Measurements from ENCODE around the gene ZNF407.

ZNF407 gene

DNA sequence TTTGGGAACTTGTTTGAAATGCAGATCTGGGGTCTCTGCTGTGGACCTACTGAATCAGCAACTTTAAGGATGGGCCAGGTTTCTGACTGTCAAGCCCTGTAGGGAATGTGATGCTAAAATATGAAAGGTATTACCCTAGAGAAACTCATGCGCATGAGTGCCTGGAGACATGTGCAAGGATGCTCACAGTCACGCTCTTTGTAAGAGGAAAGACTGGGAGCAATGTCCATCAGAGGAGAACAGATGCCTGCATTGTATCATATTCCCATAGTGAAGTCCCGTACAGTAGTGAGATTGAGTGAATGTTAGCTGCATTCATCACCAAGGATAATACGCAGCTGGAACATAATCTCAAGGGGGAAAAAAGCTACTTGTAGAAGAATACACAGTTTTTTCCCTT, 14.1 kb downstream of the ZNF407 start:
- peaks cover 0 to 4% (median 0%) of the 10 kb centered on the region in 5 experiments for H3K9me3 ChIP-seq (ENCODE audit: control extremely low read depth in 1 of 5, control insufficient read depth in 4 of 5, insufficient read depth in 2 of 5, low read depth in 1 of 5, low read length in 4 of 5)
- no peak for DNase-seq
- no peaks in the 10 kb centered on the region for H3K27me3 ChIP-seq (replicated peaks in 2 of 5; ENCODE audit: control insufficient read depth in 4 of 5, insufficient read depth in 5 of 5, low read length in 4 of 5)
- ChIA-PET CTCF (no interaction called here), POLR2A (no interaction called here)
- H3K36me3 ChIP-seq (ENCODE audit: control insufficient read depth in 4 of 4, insufficient read depth in 4 of 4, low read length in 3 of 4): no peaks in the 10 kb centered on the region
- no peak overlapping the region for H3K27ac ChIP-seq (ENCODE audit: insufficient read depth in 1 of 2, low read depth in 1 of 2, low read length in 2 of 2, poor library complexity in 1 of 2, severe bottlenecking in 2 of 2)
- H3K4me1 ChIP-seq (ENCODE audit: control extremely low read depth in 1 of 4, control insufficient read depth in 4 of 4, insufficient read depth in 4 of 4, low read length in 3 of 4): no peaks in the 10 kb centered on the region
- WGBS (ENCODE audit: insufficient coverage): 100% methylated on average over 3 of the region's 4 CpGs
- no peak overlapping the region for H3K4me3 ChIP-seq (ENCODE audit: control insufficient read depth in 1 of 7, extremely low read depth in 1 of 7, insufficient read depth in 4 of 7, low read depth in 2 of 7, low read length in 6 of 7)

DNA sequence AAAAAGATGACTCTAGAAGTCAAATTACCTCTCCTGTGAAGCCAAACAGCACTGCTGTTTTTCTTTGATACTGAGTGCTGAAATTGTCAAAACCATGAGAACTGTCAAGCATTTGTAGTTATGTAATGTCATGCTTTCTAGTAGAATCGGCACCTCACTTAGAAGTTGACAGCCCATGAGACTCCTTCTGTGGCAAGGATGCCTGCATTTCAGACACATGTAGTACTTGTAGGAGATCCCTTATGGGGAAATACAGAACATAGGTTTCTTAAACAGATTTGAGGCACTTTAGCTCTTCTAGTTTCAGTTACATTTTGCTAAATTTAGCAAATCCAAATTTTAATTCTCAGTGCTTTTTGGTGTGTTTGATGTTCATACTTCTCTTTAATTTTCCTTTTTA, 15.7 kb downstream of the ZNF407 start:
- Histone ChIP-seq H3K36me3 (ENCODE audit: control insufficient read depth in 4 of 4, insufficient read depth in 4 of 4, low read length in 3 of 4) (no peaks in the 10 kb centered on the region), H3K9me3 (ENCODE audit: control extremely low read depth in 1 of 5, control insufficient read depth in 4 of 5, insufficient read depth in 2 of 5, low read depth in 1 of 5, low read length in 4 of 5) (peaks cover 0 to 4% (median 0%) of the 10 kb centered on the region in 5 experiments), H3K27ac (ENCODE audit: insufficient read depth in 1 of 2, low read depth in 1 of 2, low read length in 2 of 2, poor library complexity in 1 of 2, severe bottlenecking in 2 of 2) (no peak overlapping the region), H3K27me3 (replicated peaks in 2 of 5; ENCODE audit: control insufficient read depth in 4 of 5, insufficient read depth in 5 of 5, low read length in 4 of 5) (no peaks in the 10 kb centered on the region), H3K4me3 (ENCODE audit: control insufficient read depth in 1 of 7, extremely low read depth in 1 of 7, insufficient read depth in 4 of 7, low read depth in 2 of 7, low read length in 6 of 7) (no peak overlapping the region), H3K4me1 (ENCODE audit: control extremely low read depth in 1 of 4, control insufficient read depth in 4 of 4, insufficient read depth in 4 of 4, low read length in 3 of 4) (no peaks in the 10 kb centered on the region)
- ChIA-PET CTCF (no interaction called here), POLR2A (no interaction called here)
- 100% methylated on average over 1 of the region's 1 CpG for WGBS (ENCODE audit: insufficient coverage)
- DNase-seq: no peak

DNA sequence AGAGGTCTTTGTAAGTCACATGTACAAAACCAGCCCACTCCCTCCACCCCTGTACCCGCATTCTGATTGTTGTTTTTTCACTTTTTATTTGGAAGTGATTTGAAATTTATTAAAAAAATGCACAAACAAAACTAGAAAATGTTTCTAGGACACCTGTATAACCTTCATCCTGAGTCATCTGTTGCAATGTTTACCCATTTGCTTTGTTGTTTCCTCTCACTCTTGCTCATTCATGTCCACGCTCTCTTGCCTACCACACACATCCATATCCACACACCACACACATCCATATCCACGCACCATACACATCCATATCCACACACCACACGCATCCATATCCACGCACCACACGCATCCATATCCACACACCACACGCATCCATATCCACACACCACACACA, 18.8 kb downstream of the ZNF407 start:
- H3K27me3 ChIP-seq (replicated peaks in 2 of 5; ENCODE audit: control insufficient read depth in 4 of 5, insufficient read depth in 5 of 5, low read length in 4 of 5): no peaks in the 10 kb centered on the region
- 40% methylated on average over 5 of the region's 7 CpGs for WGBS (ENCODE audit: insufficient coverage)
- POLR2A ChIA-PET: no interaction called here
- peaks cover 0 to 5% (median 3%) of the 10 kb centered on the region in 4 experiments for H3K4me1 ChIP-seq (ENCODE audit: control extremely low read depth in 1 of 4, control insufficient read depth in 4 of 4, insufficient read depth in 4 of 4, low read length in 3 of 4)
- no peak overlapping the region for H3K27ac ChIP-seq (ENCODE audit: insufficient read depth in 1 of 2, low read depth in 1 of 2, low read length in 2 of 2, poor library complexity in 1 of 2, severe bottlenecking in 2 of 2)
- no peak overlapping the region for H3K4me3 ChIP-seq (ENCODE audit: control insufficient read depth in 1 of 7, extremely low read depth in 1 of 7, insufficient read depth in 4 of 7, low read depth in 2 of 7, low read length in 6 of 7)
- CTCF ChIA-PET: interaction anchor here (1.9 kb wide), 1 partner anchor 10 kb away, joined by 6 read pairs; no protein-coding TSS in a partner anchor
- H3K9me3 ChIP-seq (ENCODE audit: control extremely low read depth in 1 of 5, control insufficient read depth in 4 of 5, insufficient read depth in 2 of 5, low read depth in 1 of 5, low read length in 4 of 5): peaks cover 0 to 4% (median 0%) of the 10 kb centered on the region in 5 experiments
- no peaks in the 10 kb centered on the region for H3K36me3 ChIP-seq (ENCODE audit: control insufficient read depth in 4 of 4, insufficient read depth in 4 of 4, low read length in 3 of 4)
- no peak for DNase-seq

DNA sequence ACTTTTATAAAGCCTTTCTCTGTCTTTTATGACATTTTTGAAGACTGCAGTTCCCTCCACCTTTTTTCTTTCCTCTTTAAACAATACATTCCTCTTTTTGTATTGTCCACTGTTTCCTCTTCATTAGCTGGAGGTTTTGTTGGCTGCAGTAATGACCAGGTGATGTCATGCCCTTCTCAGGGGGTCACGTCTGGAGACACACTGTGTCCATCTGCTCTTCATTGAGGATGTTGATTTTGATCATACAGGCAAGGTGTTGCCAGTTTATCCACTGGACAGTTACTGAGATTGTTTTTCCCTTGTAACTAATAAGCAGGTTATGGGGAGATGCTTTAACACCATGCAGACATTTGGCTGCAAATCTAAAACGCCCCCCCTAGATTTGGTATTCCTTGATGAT, 19.8 kb downstream of the ZNF407 start:
- no peak for DNase-seq
- POLR2A ChIA-PET: no interaction called here
- H3K36me3 ChIP-seq (ENCODE audit: control insufficient read depth in 4 of 4, insufficient read depth in 4 of 4, low read length in 3 of 4): no peaks in the 10 kb centered on the region
- H3K9me3 ChIP-seq (ENCODE audit: control extremely low read depth in 1 of 5, control insufficient read depth in 4 of 5, insufficient read depth in 2 of 5, low read depth in 1 of 5, low read length in 4 of 5): peaks cover 0 to 4% (median 0%) of the 10 kb centered on the region in 5 experiments
- H3K27ac ChIP-seq (ENCODE audit: insufficient read depth in 1 of 2, low read depth in 1 of 2, low read length in 2 of 2, poor library complexity in 1 of 2, severe bottlenecking in 2 of 2): no peak overlapping the region
- H3K4me3 ChIP-seq (ENCODE audit: control insufficient read depth in 1 of 7, extremely low read depth in 1 of 7, insufficient read depth in 4 of 7, low read depth in 2 of 7, low read length in 6 of 7): no peak overlapping the region
- CTCF ChIA-PET: no interaction called here
- no peaks in the 10 kb centered on the region for H3K27me3 ChIP-seq (replicated peaks in 2 of 5; ENCODE audit: control insufficient read depth in 4 of 5, insufficient read depth in 5 of 5, low read length in 4 of 5)
- peaks cover 0 to 11% (median 7%) of the 10 kb centered on the region in 4 experiments for H3K4me1 ChIP-seq (ENCODE audit: control extremely low read depth in 1 of 4, control insufficient read depth in 4 of 4, insufficient read depth in 4 of 4, low read length in 3 of 4)
- WGBS (ENCODE audit: insufficient coverage): 100% methylated on average over 1 of the region's 2 CpGs

DNA sequence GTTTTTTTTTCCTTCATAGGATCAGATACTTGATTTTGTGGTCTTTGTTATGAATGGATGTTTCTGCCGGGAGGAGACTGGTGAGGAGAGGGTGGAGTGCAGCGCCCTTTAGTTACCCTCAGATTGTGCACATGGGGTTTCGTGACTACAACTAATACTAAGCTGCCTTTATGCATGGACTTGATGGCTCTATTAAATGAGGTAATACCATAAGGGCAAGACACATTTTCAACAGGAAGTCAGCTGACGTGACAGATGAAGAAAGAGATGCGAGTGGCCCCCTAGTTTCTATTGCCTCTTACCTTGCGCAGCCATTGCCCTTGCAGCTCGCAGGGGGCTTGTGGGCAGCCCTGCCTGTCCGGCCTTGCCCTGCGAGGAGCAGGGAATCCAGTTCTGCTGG, 24.4 kb downstream of the ZNF407 start:
- no peak overlapping the region for H3K4me3 ChIP-seq (ENCODE audit: control insufficient read depth in 1 of 7, extremely low read depth in 1 of 7, insufficient read depth in 4 of 7, low read depth in 2 of 7, low read length in 6 of 7)
- no peaks in the 10 kb centered on the region for H3K27me3 ChIP-seq (replicated peaks in 2 of 5; ENCODE audit: control insufficient read depth in 4 of 5, insufficient read depth in 5 of 5, low read length in 4 of 5)
- peaks cover 0 to 15% (median 7%) of the 10 kb centered on the region in 4 experiments for H3K4me1 ChIP-seq (ENCODE audit: control extremely low read depth in 1 of 4, control insufficient read depth in 4 of 4, insufficient read depth in 4 of 4, low read length in 3 of 4)
- DNase-seq: peak in 1 of 3 donors; percentile 12
- ChIA-PET POLR2A (no interaction called here), CTCF (interaction anchor here (1.6 kb wide), 1 partner anchor 23 kb away, joined by 4 read pairs; no protein-coding TSS in a partner anchor)
- H3K9me3 ChIP-seq (ENCODE audit: control extremely low read depth in 1 of 5, control insufficient read depth in 4 of 5, insufficient read depth in 2 of 5, low read depth in 1 of 5, low read length in 4 of 5): no peaks in the 10 kb centered on the region
- no peaks in the 10 kb centered on the region for H3K36me3 ChIP-seq (ENCODE audit: control insufficient read depth in 4 of 4, insufficient read depth in 4 of 4, low read length in 3 of 4)
- no peak overlapping the region for H3K27ac ChIP-seq (ENCODE audit: insufficient read depth in 1 of 2, low read depth in 1 of 2, low read length in 2 of 2, poor library complexity in 1 of 2, severe bottlenecking in 2 of 2)
- 83% methylated on average over 8 of the region's 9 CpGs for WGBS (ENCODE audit: insufficient coverage)

DNA sequence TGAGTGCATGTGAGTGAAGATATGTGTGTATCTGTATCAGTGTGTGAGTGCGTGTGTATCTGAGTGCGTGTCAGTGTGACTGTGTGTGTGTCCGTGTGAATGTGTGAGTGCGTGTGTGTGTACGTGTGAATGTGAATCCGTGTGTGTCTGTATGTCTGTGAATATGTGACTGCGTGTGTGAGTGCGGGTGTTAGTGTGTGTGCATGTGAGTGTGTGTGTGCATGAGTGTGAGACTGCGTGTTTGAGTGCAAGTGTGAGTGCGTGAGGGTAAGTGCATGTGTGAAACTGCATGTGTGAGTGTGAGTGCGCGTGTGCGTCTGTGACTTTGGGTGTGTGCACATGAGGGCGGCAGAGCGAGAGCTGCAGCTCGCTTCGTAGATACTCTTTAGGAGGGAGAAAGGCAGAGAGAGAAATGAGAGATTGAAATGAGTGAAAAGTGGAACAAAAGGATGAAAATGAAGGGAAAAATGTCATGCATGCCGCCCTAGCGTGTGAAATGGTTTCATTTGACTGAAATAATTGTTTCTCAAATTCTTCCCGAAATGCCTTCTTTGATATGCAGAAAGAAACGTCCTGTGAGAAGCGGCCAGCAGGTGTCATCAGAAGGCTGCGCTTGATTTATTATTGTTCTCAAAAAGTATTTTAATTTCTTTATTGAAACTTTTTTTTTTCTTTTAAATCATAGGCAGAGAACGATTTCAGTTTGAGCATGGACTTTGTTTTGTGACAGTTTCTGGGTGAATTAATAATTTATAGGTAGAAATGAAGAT, 25.6 kb downstream of the ZNF407 start:
- POLR2A ChIA-PET: no interaction called here
- peaks cover 0 to 15% (median 7%) of the 10 kb centered on the region in 4 experiments for H3K4me1 ChIP-seq (ENCODE audit: control extremely low read depth in 1 of 4, control insufficient read depth in 4 of 4, insufficient read depth in 4 of 4, low read length in 3 of 4)
- no peaks in the 10 kb centered on the region for H3K9me3 ChIP-seq (ENCODE audit: control extremely low read depth in 1 of 5, control insufficient read depth in 4 of 5, insufficient read depth in 2 of 5, low read depth in 1 of 5, low read length in 4 of 5)
- 87% methylated on average over 20 of the region's 24 CpGs for WGBS (ENCODE audit: insufficient coverage)
- no peak overlapping the region for H3K27ac ChIP-seq (ENCODE audit: insufficient read depth in 1 of 2, low read depth in 1 of 2, low read length in 2 of 2, poor library complexity in 1 of 2, severe bottlenecking in 2 of 2)
- no peaks in the 10 kb centered on the region for H3K36me3 ChIP-seq (ENCODE audit: control insufficient read depth in 4 of 4, insufficient read depth in 4 of 4, low read length in 3 of 4)
- DNase-seq: peak; percentile 34 to 58 (median 56)
- no peak overlapping the region for H3K4me3 ChIP-seq (ENCODE audit: control insufficient read depth in 1 of 7, extremely low read depth in 1 of 7, insufficient read depth in 4 of 7, low read depth in 2 of 7, low read length in 6 of 7)
- CTCF ChIA-PET: interaction anchor here (0.7 to 1.9 kb wide), 8 partner anchors 10 to 860 kb away, joined by 3 to 6 read pairs (median 3); no protein-coding TSS in a partner anchor
- H3K27me3 ChIP-seq (replicated peaks in 2 of 5; ENCODE audit: control insufficient read depth in 4 of 5, insufficient read depth in 5 of 5, low read length in 4 of 5): no peaks in the 10 kb centered on the region

DNA sequence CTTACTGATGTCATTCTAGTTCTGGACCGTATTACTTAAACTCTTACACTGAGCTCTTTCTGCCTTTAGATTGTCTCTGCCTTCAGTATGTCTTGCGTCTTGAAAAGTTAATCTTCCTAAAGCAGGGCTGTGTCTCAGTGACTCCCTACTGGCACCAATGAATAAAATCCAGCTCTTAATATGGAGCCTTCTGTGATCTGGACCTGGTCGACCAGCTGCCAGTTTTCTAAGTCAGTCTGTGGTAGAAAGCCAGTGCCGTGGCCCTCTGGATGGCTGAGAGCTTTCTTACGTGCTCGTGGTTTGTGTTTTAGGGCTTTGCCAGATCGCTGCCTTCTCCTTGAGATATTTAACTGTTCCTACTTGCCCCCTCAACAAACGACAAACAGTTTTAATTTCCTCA, 26.8 kb downstream of the ZNF407 start:
- CTCF ChIA-PET: interaction anchor here (1.0 to 1.9 kb wide), 4 partner anchors 9 to 22 kb away, joined by 3 to 6 read pairs (median 3); no protein-coding TSS in a partner anchor
- no peak overlapping the region for H3K27ac ChIP-seq (ENCODE audit: insufficient read depth in 1 of 2, low read depth in 1 of 2, low read length in 2 of 2, poor library complexity in 1 of 2, severe bottlenecking in 2 of 2)
- no peaks in the 10 kb centered on the region for H3K9me3 ChIP-seq (ENCODE audit: control extremely low read depth in 1 of 5, control insufficient read depth in 4 of 5, insufficient read depth in 2 of 5, low read depth in 1 of 5, low read length in 4 of 5)
- H3K36me3 ChIP-seq (ENCODE audit: control insufficient read depth in 4 of 4, insufficient read depth in 4 of 4, low read length in 3 of 4): no peaks in the 10 kb centered on the region
- POLR2A ChIA-PET: no interaction called here
- no peaks in the 10 kb centered on the region for H3K27me3 ChIP-seq (replicated peaks in 2 of 5; ENCODE audit: control insufficient read depth in 4 of 5, insufficient read depth in 5 of 5, low read length in 4 of 5)
- 97% methylated on average over 6 of the region's 8 CpGs for WGBS (ENCODE audit: insufficient coverage)
- DNase-seq: no peak
- H3K4me1 ChIP-seq (ENCODE audit: control extremely low read depth in 1 of 4, control insufficient read depth in 4 of 4, insufficient read depth in 4 of 4, low read length in 3 of 4): peaks cover 0 to 15% (median 7%) of the 10 kb centered on the region in 4 experiments
- H3K4me3 ChIP-seq (ENCODE audit: control insufficient read depth in 1 of 7, extremely low read depth in 1 of 7, insufficient read depth in 4 of 7, low read depth in 2 of 7, low read length in 6 of 7): no peak overlapping the region
